Activated naive CD4-positive, alpha-beta T cell treated with anti-CD3 and anti-CD28 coated beads for 36 hours (primary cell): Measurements from ENCODE around the gene LYPD1. TPM values are rescaled to one million over a fixed set of nuclear protein-coding genes. Genes with fewer than 3 reads are reported as not detected.

Source experiments
- CTCF ChIA-PET: fragments of 350-600 bp; sonication (Branson Sonifier 250); formaldehyde crosslinking; loops from one replicate; lab custom pipeline; 2021; ENCODE audit warnings: antibody characterized with exemption; lab: Charles Lee
- DNase-seq: peaks from one replicate; pipeline ENCODE4 v3.0.0-alpha.2; 2020
- H3K27ac Mint-ChIP-seq: one replicate; pipeline ENCODE4 v1.8.0; 2021; ENCODE audit warnings: mild to moderate bottlenecking, mixed read lengths
- H3K27me3 Mint-ChIP-seq: one replicate; pipeline ENCODE4 v1.8.0; 2021; ENCODE audit warnings: low read depth, mixed read lengths
- H3K36me3 Mint-ChIP-seq: one replicate; pipeline ENCODE4 v1.8.0; 2021; ENCODE audit warnings: low read depth, mixed read lengths
- H3K4me1 Mint-ChIP-seq: one replicate; pipeline ENCODE4 v1.8.0; 2021; ENCODE audit warnings: low read depth, mixed read lengths
- H3K4me3 Mint-ChIP-seq: one replicate; pipeline ENCODE4 v1.8.0; 2021; ENCODE audit warnings: mild to moderate bottlenecking, moderate library complexity, mixed read lengths
- H3K9me3 Mint-ChIP-seq: one replicate; pipeline ENCODE4 v1.8.0; 2021; ENCODE audit warnings: mixed read lengths
- intact Hi-C: fragments of 100-400 bp; cut with micrococcal nuclease; formaldehyde crosslinking; loops from one replicate; pipeline ENCODE4 v1.15.1; 2023
- total RNA-seq, 2 experiments: library from RNA; stranded (reverse); gene quantifications; one replicate each; pipeline ENCODE4 v1.2.3, GENCODE V29; 2021

Gene LYPD1
- total RNA-seq, 2 experiments from 2014 or later = not detected

DNA sequence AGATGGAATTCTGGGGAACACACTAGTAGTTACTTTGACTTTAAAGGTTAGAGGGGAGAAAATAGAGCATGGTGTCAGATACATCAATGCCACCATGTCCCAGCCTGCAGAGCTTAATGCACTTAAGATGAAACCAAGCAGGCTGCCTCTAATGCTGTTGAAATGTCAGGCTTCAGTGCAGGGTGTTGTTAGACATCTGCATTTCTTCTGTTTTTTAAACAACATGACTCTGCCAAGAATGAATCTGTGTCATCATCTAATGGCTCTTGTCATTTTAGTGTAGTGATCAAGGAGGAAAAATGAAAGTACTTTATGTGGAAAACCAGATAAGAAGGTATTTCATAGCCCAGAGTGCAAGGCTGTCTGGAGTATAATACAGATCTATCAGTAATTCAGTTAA lies 29.9 kb downstream of the LYPD1 start:
- Mint-ChIP-seq H3K4me3 (no peak overlapping the region), H3K36me3 (no peaks in the 10 kb centered on the region), H3K27me3 (peaks cover 7% of the 10 kb centered on the region), H3K9me3 (no peaks in the 10 kb centered on the region), H3K4me1 (no peaks in the 10 kb centered on the region), H3K27ac (no peak overlapping the region)
- CTCF ChIA-PET = no interaction called here
- no peak for DNase-seq
- intact Hi-C loops = no loop called here

DNA sequence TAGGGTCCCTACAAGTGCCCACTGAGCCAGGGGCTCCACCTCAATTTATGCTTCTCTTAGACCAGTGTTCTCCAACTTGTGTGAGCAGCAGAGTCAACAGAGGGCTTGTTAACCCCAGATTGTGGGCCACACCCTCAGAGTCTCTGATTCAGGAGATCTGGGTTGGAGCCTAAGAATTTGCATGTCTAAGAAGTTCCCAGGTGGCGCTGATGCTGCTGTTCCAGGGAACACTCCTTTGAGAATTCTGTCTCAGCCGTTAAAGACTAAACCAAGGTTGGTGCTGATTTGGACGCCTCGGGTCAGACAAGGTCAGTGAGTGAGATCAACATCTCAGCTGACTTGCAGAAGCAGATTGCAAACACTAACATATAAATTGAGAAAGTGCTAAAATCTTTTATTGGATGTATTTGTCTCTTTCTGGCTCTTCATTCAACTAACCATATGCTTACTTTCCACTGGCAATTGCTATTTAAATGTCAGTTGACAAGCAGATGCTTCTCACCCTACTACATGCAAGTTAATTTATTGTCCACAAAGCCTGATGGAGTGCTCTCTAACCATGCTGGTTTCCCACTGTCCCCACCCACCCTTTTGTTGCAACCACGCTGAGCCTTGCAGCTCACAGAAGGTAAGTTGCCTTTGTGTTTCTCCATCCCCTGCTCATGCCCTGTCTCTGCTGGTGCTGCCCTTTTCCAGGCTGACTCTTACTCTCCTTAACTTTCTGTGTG lies 31.5 kb downstream of the LYPD1 start:
- Mint-ChIP-seq H3K4me1 (no peaks in the 10 kb centered on the region), H3K27me3 (peaks cover 4% of the 10 kb centered on the region), H3K36me3 (no peaks in the 10 kb centered on the region), H3K27ac (no peak overlapping the region), H3K4me3 (no peak overlapping the region), H3K9me3 (no peaks in the 10 kb centered on the region)
- CTCF ChIA-PET = no interaction called here
- intact Hi-C loops = no loop called here
- no peak for DNase-seq

DNA sequence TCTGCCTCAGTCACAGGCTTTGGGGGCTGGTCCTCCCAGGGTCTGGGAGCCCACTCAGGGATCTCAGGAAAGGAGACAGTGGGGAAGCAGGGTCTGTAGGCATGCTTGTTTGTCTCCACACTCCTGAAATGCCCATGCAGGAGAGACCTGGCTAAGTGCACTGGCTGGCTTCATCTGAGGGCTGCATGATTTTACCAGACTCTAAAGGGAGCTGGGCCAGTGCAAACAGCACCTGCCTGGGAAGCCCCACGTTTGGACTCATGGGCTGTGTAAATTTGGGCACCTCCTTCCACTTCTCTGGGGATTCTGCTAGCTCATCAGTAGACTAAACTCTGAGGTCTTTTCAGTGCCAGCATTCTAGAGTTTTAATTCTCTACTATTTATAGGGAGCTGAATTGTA lies 33.7 kb downstream of the LYPD1 start:
- H3K36me3 Mint-ChIP-seq = no peaks in the 10 kb centered on the region
- H3K27ac Mint-ChIP-seq = no peak overlapping the region
- no peaks in the 10 kb centered on the region for H3K4me1 Mint-ChIP-seq
- intact Hi-C loops = no loop called here
- peaks cover 2% of the 10 kb centered on the region for H3K27me3 Mint-ChIP-seq
- CTCF ChIA-PET = no interaction called here
- H3K9me3 Mint-ChIP-seq = no peaks in the 10 kb centered on the region
- no peak for DNase-seq
- H3K4me3 Mint-ChIP-seq = no peak overlapping the region

DNA sequence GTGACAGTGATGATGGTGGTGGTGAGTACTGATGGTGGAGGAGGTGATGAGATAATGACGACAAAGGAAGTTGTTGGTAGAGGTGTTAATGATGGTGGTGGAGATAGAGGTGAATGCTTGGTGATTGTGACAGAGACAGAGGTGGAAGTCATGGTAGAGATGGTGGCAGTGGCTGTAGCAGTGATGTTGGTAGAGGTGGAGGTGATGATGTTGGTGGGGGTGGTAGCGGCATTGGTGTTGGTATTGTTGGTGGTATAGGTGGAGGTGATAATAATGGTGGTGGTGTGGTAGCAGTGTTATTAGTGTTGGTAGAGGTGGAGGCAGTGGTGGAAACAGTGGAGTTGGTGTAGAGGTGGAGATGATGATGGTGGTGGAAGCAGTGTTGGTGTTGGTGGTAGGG lies 36.4 kb downstream of the LYPD1 start:
- intact Hi-C loops = no loop called here
- Mint-ChIP-seq H3K4me3 (no peak overlapping the region), H3K4me1 (no peaks in the 10 kb centered on the region), H3K9me3 (no peaks in the 10 kb centered on the region), H3K27me3 (peaks cover 2% of the 10 kb centered on the region), H3K27ac (no peak overlapping the region), H3K36me3 (no peaks in the 10 kb centered on the region)
- no peak for DNase-seq
- CTCF ChIA-PET = no interaction called here

DNA sequence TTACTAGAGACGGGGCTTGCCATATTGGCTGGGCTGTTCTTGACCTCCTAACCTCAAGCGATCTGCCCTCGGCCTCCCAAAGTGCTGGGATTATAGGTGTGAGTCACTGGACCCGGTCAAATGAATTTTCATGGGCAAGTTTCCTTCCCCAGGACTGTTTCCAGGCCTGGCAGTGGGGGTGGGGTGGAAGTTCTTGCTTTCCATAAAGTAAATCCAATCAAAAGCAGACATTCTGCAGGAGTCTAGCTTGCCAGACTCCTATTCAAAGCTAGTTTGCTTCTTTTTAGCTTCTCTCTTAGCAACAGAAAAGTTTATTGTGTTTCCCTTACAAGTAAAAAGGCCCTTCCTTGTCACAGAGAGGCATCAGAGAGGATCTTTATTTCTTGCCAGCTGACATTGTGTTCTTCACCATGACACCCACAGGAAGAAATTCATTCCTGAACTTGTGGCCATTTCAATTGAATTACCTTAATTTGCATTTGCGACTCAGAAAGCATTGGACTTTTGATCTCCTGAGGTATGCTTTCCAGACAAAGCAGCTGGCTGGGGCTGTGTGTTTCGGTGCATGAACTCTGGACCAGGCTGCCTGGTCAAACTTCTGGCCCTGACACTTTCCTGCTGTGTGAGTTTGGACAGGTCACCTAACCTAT lies 37.9 kb downstream of the LYPD1 start:
- Mint-ChIP-seq H3K27me3 (peaks cover 2% of the 10 kb centered on the region), H3K9me3 (no peaks in the 10 kb centered on the region), H3K4me3 (no peak overlapping the region), H3K4me1 (no peaks in the 10 kb centered on the region), H3K27ac (no peak overlapping the region), H3K36me3 (no peaks in the 10 kb centered on the region)
- intact Hi-C loops = no loop called here
- no peak for DNase-seq
- CTCF ChIA-PET = no interaction called here

DNA sequence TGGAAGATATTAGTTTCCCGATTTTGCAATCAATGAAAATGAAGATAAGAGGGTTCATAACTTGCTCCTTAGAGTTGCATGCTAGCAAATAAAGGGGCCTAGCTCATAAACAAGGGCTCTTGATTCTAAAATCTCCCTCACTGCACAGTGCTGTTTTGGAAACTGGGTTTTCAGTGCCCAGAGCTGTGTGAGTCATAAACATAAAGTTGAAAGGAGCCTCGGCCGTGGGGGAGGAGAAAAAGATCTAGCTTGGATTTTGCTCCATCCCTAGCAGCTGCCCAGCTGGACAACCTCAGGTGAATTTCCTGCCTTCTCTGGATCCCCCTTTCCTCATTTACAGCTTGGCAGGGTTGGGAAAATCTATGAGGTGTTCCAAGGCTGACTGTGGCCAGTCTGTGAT lies 42.5 kb downstream of the LYPD1 start:
- Mint-ChIP-seq H3K9me3 (no peaks in the 10 kb centered on the region), H3K27me3 (no peaks in the 10 kb centered on the region), H3K36me3 (no peaks in the 10 kb centered on the region), H3K27ac (no peak overlapping the region), H3K4me3 (no peak overlapping the region), H3K4me1 (no peaks in the 10 kb centered on the region)
- no peak for DNase-seq
- CTCF ChIA-PET = no interaction called here
- intact Hi-C loops = no loop called here

DNA sequence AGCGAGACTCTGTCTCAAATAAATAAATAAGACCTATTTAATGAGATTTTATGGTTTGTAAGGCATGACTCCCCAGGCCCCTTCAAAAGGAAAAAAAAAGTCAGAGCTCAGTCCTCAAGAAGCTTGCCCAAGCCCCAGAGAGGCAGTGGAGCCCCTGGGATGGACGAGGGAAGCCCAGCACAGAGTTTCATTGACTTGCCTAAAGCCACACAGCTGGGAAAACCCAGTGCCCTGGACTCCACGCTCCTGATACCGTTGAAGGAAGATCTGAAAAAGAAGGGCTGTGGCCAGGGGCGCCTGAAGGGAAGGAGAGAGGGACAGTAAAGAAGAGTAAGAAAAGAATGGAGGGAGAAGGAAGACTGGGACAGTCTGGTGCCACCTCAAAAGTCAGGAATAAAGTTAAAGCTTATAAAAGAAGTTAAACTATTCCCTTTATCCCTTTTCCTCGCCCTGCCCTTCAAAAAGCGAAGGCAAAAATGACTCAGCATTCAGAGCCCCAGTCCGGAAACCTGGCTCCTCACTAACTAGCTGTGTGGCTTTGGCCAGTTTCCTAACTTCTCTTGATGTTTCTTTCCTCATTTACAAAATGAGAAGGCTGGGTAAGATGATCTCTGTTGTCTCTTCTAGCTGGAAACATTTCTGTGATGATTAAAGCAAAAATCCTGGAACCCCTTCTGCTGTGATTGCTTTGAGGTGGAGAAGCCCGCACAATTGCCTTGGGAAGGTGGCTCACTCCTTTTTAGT lies 46.7 kb downstream of the LYPD1 start:
- Mint-ChIP-seq H3K9me3 (no peaks in the 10 kb centered on the region), H3K4me1 (no peaks in the 10 kb centered on the region), H3K36me3 (no peaks in the 10 kb centered on the region), H3K4me3 (no peak overlapping the region), H3K27me3 (no peaks in the 10 kb centered on the region), H3K27ac (no peak overlapping the region)
- DNase-seq = no peak
- CTCF ChIA-PET = no interaction called here
- intact Hi-C loops = no loop called here

DNA sequence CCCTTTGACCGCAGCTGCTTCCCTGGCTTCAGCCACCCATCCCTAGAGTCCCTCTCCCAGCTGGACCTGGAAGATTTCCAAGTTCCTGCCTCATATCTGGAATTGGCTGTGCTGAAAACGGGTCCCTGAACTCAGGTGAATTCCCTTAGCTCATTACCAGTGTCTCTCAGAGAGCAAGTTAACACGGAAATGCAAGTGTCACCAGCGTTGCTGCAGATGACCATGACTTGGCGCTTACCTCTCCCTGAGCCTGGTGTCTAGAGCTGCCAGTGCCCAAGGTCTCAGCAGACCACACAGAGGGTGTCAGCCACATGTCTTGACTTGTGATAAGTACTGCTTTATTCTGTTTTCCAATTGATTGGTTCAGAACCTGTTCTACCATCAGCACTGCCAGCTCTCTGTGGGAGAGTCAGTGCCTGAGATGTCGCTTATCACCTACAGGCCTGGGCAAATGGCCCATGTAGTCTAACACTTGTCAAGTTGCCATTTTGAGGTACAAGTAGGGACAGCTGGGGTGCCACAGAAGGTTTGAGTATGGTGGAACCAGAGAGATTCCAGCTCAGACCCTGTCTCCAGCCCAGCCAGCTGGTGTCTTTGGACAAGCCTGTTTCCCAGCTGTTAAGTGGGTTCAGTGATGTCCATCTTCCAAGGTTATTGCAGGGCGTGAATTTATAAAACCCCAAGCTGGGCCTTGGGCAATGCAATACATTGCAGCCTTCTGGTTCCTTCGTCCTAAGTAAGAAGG lies 48.7 kb downstream of the LYPD1 start:
- no peaks in the 10 kb centered on the region for H3K4me1 Mint-ChIP-seq
- no peaks in the 10 kb centered on the region for H3K9me3 Mint-ChIP-seq
- H3K27ac Mint-ChIP-seq = no peak overlapping the region
- DNase-seq = no peak
- no peak overlapping the region for H3K4me3 Mint-ChIP-seq
- CTCF ChIA-PET = no interaction called here
- no peaks in the 10 kb centered on the region for H3K27me3 Mint-ChIP-seq
- intact Hi-C loops = no loop called here
- no peaks in the 10 kb centered on the region for H3K36me3 Mint-ChIP-seq

DNA sequence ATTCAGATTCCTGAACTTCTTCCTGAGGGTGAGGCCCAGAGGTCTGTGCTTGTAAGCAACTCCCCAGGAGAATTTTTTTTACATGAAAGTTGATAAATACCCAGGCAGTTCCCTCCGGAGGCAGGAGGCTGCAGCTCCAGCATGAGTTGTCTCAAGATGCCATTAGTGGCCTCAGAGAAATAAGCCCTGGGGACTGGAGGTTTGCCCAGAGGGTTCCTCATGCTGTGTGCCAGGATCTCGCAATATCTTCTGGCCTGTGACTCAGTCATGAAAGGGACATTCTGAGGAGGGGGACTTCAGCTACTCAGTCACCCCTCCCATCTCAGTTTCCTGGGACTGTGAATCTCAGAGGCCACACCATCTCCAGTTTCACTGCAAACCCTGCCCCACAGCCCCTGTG lies 49.9 kb downstream of the LYPD1 start:
- Mint-ChIP-seq H3K27ac (no peak overlapping the region), H3K36me3 (no peaks in the 10 kb centered on the region), H3K4me3 (no peak overlapping the region), H3K9me3 (no peaks in the 10 kb centered on the region), H3K4me1 (no peaks in the 10 kb centered on the region), H3K27me3 (no peaks in the 10 kb centered on the region)
- intact Hi-C loops = no loop called here
- no peak for DNase-seq
- CTCF ChIA-PET = no interaction called here

DNA sequence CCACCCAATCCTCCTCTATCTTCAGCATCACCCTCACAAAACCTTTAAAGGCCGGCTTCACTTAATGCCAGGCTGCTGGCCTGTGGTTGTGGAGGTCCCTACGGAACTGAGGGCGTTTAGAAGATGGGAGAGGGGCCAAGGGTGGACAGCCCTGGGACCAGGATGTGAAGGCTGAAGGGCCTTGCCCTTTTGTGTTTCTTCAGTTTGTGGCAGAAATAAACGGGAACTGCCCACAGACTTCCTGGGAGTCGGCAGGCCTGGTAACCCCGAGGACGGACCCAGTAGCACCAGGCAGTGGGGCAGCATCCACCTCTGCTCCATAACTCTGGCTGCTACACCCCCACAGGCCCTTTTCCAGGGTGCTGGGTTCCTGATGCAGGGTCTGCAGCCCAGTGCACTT lies 51.3 kb downstream of the LYPD1 start:
- Mint-ChIP-seq H3K4me3 (no peak overlapping the region), H3K27ac (no peak overlapping the region), H3K27me3 (no peaks in the 10 kb centered on the region), H3K36me3 (no peaks in the 10 kb centered on the region), H3K9me3 (no peaks in the 10 kb centered on the region), H3K4me1 (no peaks in the 10 kb centered on the region)
- intact Hi-C loops = no loop called here
- CTCF ChIA-PET = no interaction called here
- no peak for DNase-seq

DNA sequence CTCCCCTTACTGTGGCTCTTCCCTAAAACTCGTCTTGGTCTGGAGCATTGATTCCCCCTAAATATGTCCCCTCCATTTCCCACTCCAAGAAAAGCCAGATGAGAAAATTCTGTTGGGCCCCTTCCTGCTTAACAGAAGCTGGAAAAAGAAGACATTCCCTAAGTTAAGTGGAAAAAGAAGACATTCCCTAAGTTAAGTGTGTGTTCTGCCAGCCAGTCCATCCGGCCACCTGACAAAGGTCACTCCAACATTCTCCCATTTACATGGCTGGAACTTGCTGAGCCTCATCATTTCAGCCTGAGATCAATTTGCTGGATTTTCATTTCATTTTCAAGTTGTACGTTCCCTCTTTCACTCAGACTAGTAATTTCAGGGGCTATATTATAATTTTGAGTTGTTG lies 52.0 kb downstream of the LYPD1 start:
- no peaks in the 10 kb centered on the region for H3K9me3 Mint-ChIP-seq
- H3K27me3 Mint-ChIP-seq = no peaks in the 10 kb centered on the region
- H3K4me3 Mint-ChIP-seq = no peak overlapping the region
- H3K27ac Mint-ChIP-seq = no peak overlapping the region
- H3K36me3 Mint-ChIP-seq = no peaks in the 10 kb centered on the region
- DNase-seq = no peak
- intact Hi-C loops = no loop called here
- no peaks in the 10 kb centered on the region for H3K4me1 Mint-ChIP-seq
- CTCF ChIA-PET = no interaction called here

DNA sequence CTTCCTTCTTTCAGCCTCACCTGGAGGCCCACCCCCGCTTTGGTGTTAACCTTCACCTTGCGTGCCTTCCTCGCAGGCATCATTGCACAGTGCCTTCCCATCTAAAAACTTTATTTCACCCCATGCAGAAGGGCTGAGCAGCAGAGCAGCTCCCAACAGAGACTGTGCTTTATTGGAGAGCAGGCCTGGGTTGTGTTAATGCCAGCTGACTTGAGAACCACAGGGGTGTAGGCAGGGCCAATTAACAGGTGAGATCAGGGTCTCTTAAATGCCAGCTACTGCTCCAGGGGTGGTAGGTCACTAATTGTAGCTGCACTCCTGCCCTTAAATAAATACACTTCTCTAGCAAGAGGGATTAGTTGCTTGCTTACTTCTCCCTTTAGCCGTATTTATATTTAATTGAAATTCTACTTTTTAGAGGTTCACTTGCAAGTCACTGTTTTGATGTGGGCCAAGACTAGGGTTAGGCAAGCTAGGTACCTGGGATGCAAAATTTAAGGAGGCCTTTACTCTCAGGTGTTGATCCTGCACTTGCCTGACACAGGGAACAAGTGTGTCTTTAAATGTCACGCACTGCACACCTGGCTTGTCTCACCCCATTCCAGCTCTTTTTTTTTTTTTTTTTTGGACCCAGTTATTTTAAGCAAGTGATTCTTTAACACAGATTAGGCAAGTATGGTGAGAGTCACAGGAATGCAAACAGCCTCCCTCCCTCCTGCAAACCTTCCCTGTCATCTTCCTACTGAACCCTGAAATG lies 54.5 kb downstream of the LYPD1 start:
- no peak overlapping the region for H3K4me3 Mint-ChIP-seq
- H3K36me3 Mint-ChIP-seq = no peaks in the 10 kb centered on the region
- no peak for DNase-seq
- CTCF ChIA-PET = no interaction called here
- H3K27ac Mint-ChIP-seq = no peak overlapping the region
- no peaks in the 10 kb centered on the region for H3K4me1 Mint-ChIP-seq
- no peaks in the 10 kb centered on the region for H3K27me3 Mint-ChIP-seq
- H3K9me3 Mint-ChIP-seq = no peaks in the 10 kb centered on the region
- intact Hi-C loops = no loop called here
